ENCODE data around the gene MIB2. TPM values are rescaled to one million over a fixed set of nuclear protein-coding genes. Genes with fewer than 3 reads are reported as not detected.

MIB2 gene
- total RNA-seq, 2 experiments from 2014 or later: 27.6 to 31.7 TPM

- intact Hi-C loops (cut with micrococcal nuclease): no loop called here
- Mint-ChIP-seq H3K36me3 (ENCODE audit: low read depth) (peaks cover 5% of the 10 kb centered on the region), H3K27me3 (ENCODE audit: low read depth) (no peaks in the 10 kb centered on the region), H3K4me1 (ENCODE audit: low read depth) (peaks cover 29% of the 10 kb centered on the region), H3K27ac (no peak overlapping the region), H3K4me3 (no peak overlapping the region), H3K9me3 (no peaks in the 10 kb centered on the region)
- CTCF ChIA-PET: no interaction called here
- no peak for DNase-seq
These were observed 3.2 kb upstream of the MIB2 start for GRCh38 chr1:1612104-1612400.

- no peaks in the 10 kb centered on the region for H3K27me3 Mint-ChIP-seq (ENCODE audit: low read depth)
- H3K4me3 Mint-ChIP-seq: peak overlapping the region; percentile 90
- H3K4me1 Mint-ChIP-seq (ENCODE audit: low read depth): peaks cover 24% of the 10 kb centered on the region
- no peak for DNase-seq
- H3K9me3 Mint-ChIP-seq: no peaks in the 10 kb centered on the region
- intact Hi-C loops (cut with micrococcal nuclease): loop anchor here (2.0 kb wide), 1 partner anchor 15 kb away; no protein-coding TSS in a partner anchor
- peaks cover 5% of the 10 kb centered on the region for H3K36me3 Mint-ChIP-seq (ENCODE audit: low read depth)
- H3K27ac Mint-ChIP-seq: peak overlapping the region; percentile 85
- CTCF ChIA-PET: interaction anchor here (0.8 to 1.2 kb wide), 3 partner anchors 10 to 65 kb away, joined by 3 to 5 read pairs (median 3); no protein-coding TSS in a partner anchor
These were observed 1.7 kb upstream of the MIB2 start for GRCh38 chr1:1613509-1614082.

GRCh38 chr1:1614204-1614953 is 921 bp upstream of the MIB2 start:
- Mint-ChIP-seq H3K36me3 (ENCODE audit: low read depth) (peaks cover 5% of the 10 kb centered on the region), H3K4me3 (peak overlapping the region; percentile 90), H3K27me3 (ENCODE audit: low read depth) (no peaks in the 10 kb centered on the region), H3K9me3 (no peaks in the 10 kb centered on the region), H3K4me1 (ENCODE audit: low read depth) (peaks cover 24% of the 10 kb centered on the region), H3K27ac (peak overlapping the region; percentile 85)
- CTCF ChIA-PET: interaction anchor here (0.5 to 1.2 kb wide), 5 partner anchors 11 to 200 kb away, joined by 3 to 5 read pairs (median 3); no protein-coding TSS in a partner anchor
- intact Hi-C loops (cut with micrococcal nuclease): loop anchor here (2.0 kb wide), 1 partner anchor 14 kb away; no protein-coding TSS in a partner anchor
- peak; percentile 58 for DNase-seq

- Mint-ChIP-seq H3K9me3 (no peaks in the 10 kb centered on the region), H3K36me3 (ENCODE audit: low read depth) (peaks cover 5% of the 10 kb centered on the region), H3K4me3 (peak overlapping the region; percentile 90), H3K27ac (peak overlapping the region; percentile 85), H3K4me1 (ENCODE audit: low read depth) (peaks cover 24% of the 10 kb centered on the region), H3K27me3 (ENCODE audit: low read depth) (no peaks in the 10 kb centered on the region)
- no peak for DNase-seq
- CTCF ChIA-PET: interaction anchor here (0.5 to 1.1 kb wide), 2 partner anchors 111 to 200 kb away, joined by 3 read pairs; no protein-coding TSS in a partner anchor
- intact Hi-C loops (cut with micrococcal nuclease): loop anchor here (1.0 to 2.0 kb wide), 4 partner anchors 14 to 240 kb away; partner anchors contain the start of genes AURKAIP1, CDK11B and SSU72
These were observed 395 bp upstream of the MIB2 start for GRCh38 chr1:1614954-1615255.

- intact Hi-C loops (cut with micrococcal nuclease): no loop called here
- DNase-seq: no peak
- Mint-ChIP-seq H3K27me3 (ENCODE audit: low read depth) (no peaks in the 10 kb centered on the region), H3K36me3 (ENCODE audit: low read depth) (peaks cover 5% of the 10 kb centered on the region), H3K4me1 (ENCODE audit: low read depth) (peaks cover 24% of the 10 kb centered on the region), H3K27ac (peak overlapping the region; percentile 75), H3K9me3 (no peaks in the 10 kb centered on the region), H3K4me3 (peak overlapping the region; percentile 73)
- CTCF ChIA-PET: no interaction called here
These were observed 918 bp downstream of the MIB2 start for GRCh38 chr1:1616045-1616790.

- Mint-ChIP-seq H3K4me1 (ENCODE audit: low read depth) (peaks cover 24% of the 10 kb centered on the region), H3K36me3 (ENCODE audit: low read depth) (peaks cover 5% of the 10 kb centered on the region), H3K4me3 (peak overlapping the region; percentile 73), H3K9me3 (no peaks in the 10 kb centered on the region), H3K27me3 (ENCODE audit: low read depth) (no peaks in the 10 kb centered on the region), H3K27ac (peak overlapping the region; percentile 13)
- CTCF ChIA-PET: interaction anchor here (1.7 kb wide), 1 partner anchor 12 kb away, joined by 4 read pairs; no protein-coding TSS in a partner anchor
- intact Hi-C loops (cut with micrococcal nuclease): no loop called here
- no peak for DNase-seq
These were observed 1.5 kb downstream of the MIB2 start for GRCh38 chr1:1616838-1617237.

GRCh38 chr1:1617516-1617915 is 2.2 kb downstream of the MIB2 start:
- intact Hi-C loops (cut with micrococcal nuclease): no loop called here
- Mint-ChIP-seq H3K27me3 (ENCODE audit: low read depth) (no peaks in the 10 kb centered on the region), H3K36me3 (ENCODE audit: low read depth) (peaks cover 5% of the 10 kb centered on the region), H3K4me3 (peak overlapping the region; percentile 73), H3K4me1 (ENCODE audit: low read depth) (peaks cover 24% of the 10 kb centered on the region), H3K9me3 (no peaks in the 10 kb centered on the region), H3K27ac (peak overlapping the region; percentile 13)
- no peak for DNase-seq
- CTCF ChIA-PET: interaction anchor here (1.7 kb wide), 1 partner anchor 11 kb away, joined by 4 read pairs; no protein-coding TSS in a partner anchor

GRCh38 chr1:1617925-1618324 is 2.6 kb downstream of the MIB2 start:
- CTCF ChIA-PET: interaction anchor here (1.7 kb wide), 1 partner anchor 11 kb away, joined by 4 read pairs; no protein-coding TSS in a partner anchor
- H3K4me3 Mint-ChIP-seq: peak overlapping the region; percentile 73
- peaks cover 5% of the 10 kb centered on the region for H3K36me3 Mint-ChIP-seq (ENCODE audit: low read depth)
- intact Hi-C loops (cut with micrococcal nuclease): no loop called here
- H3K27me3 Mint-ChIP-seq (ENCODE audit: low read depth): no peaks in the 10 kb centered on the region
- DNase-seq: no peak
- H3K27ac Mint-ChIP-seq: no peak overlapping the region
- no peaks in the 10 kb centered on the region for H3K9me3 Mint-ChIP-seq
- H3K4me1 Mint-ChIP-seq (ENCODE audit: low read depth): peaks cover 24% of the 10 kb centered on the region

GRCh38 chr1:1618396-1619068 is 3.2 kb downstream of the MIB2 start:
- Mint-ChIP-seq H3K4me3 (no peak overlapping the region), H3K4me1 (ENCODE audit: low read depth) (peaks cover 23% of the 10 kb centered on the region), H3K36me3 (ENCODE audit: low read depth) (peaks cover 4% of the 10 kb centered on the region), H3K27ac (no peak overlapping the region), H3K9me3 (no peaks in the 10 kb centered on the region), H3K27me3 (ENCODE audit: low read depth) (no peaks in the 10 kb centered on the region)
- intact Hi-C loops (cut with micrococcal nuclease): no loop called here
- CTCF ChIA-PET: interaction anchor here (1.7 kb wide), 1 partner anchor 10 kb away, joined by 4 read pairs; no protein-coding TSS in a partner anchor
- DNase-seq: no peak

- CTCF ChIA-PET: interaction anchor here (1.1 kb wide), 1 partner anchor 9 kb away, joined by 3 read pairs; no protein-coding TSS in a partner anchor
- Mint-ChIP-seq H3K36me3 (ENCODE audit: low read depth) (no peaks in the 10 kb centered on the region), H3K9me3 (no peaks in the 10 kb centered on the region), H3K4me1 (ENCODE audit: low read depth) (peaks cover 10% of the 10 kb centered on the region), H3K27ac (no peak overlapping the region), H3K27me3 (ENCODE audit: low read depth) (no peaks in the 10 kb centered on the region), H3K4me3 (no peak overlapping the region)
- intact Hi-C loops (cut with micrococcal nuclease): no loop called here
- no peak for DNase-seq
These were observed 4.6 kb downstream of the MIB2 start for GRCh38 chr1:1619917-1620361.

- DNase-seq: no peak
- Mint-ChIP-seq H3K27ac (no peak overlapping the region), H3K27me3 (ENCODE audit: low read depth) (no peaks in the 10 kb centered on the region), H3K4me3 (no peak overlapping the region), H3K9me3 (no peaks in the 10 kb centered on the region), H3K4me1 (ENCODE audit: low read depth) (peaks cover 10% of the 10 kb centered on the region), H3K36me3 (ENCODE audit: low read depth) (no peaks in the 10 kb centered on the region)
- CTCF ChIA-PET: interaction anchor here (1.1 kb wide), 1 partner anchor 8 kb away, joined by 3 read pairs; no protein-coding TSS in a partner anchor
- intact Hi-C loops (cut with micrococcal nuclease): no loop called here
These were observed 5.3 kb downstream of the MIB2 start for GRCh38 chr1:1620433-1621139.

All from activated naive CD4-positive, alpha-beta T cell treated with anti-CD3 and anti-CD28 coated beads for 36 hours (primary cell).